GM23338 (cell line): ENCODE measurements around the gene LMO1. TPM values are rescaled to one million over a fixed set of nuclear protein-coding genes. Genes with fewer than 3 reads are reported as not detected.

ENCODE experiments used
- ATAC-seq: fragments of 200-7000 bp; cut with Tn5 transposase; 3 replicates; pipeline ENCODE4 v1.9.1; 2020
- DNase-seq: peaks from one replicate; pipeline ENCODE4 v3.0.0-alpha.2; 2015; ENCODE audit warnings: low spot score
- H2AFZ ChIP-seq: fragments of 200-600 bp; sonication (generic); 2 replicates; pipeline ENCODE4 v1.8.0; 2016; ENCODE audit warnings: antibody characterized with exemption, mild to moderate bottlenecking, moderate library complexity
- H3F3A ChIP-seq: fragments of 200-600 bp; sonication (generic); replicated peaks from 2 replicates; pipeline ENCODE4 v1.8.0; 2017; ENCODE audit warnings: antibody characterized with exemption, mixed run types, low read depth
- H3K27ac ChIP-seq: fragments of 200-600 bp; sonication (generic); 2 replicates; pipeline ENCODE4 v1.6.1; 2016; ENCODE audit warnings: low read depth
- H3K27me3 ChIP-seq: fragments of 200-600 bp; sonication (generic); 2 replicates; pipeline ENCODE4 v1.8.0; 2016; ENCODE audit warnings: mild to moderate bottlenecking, mixed run types, moderate library complexity; ENCODE audit not compliant: insufficient read depth
- H3K36me3 ChIP-seq: fragments of 200-600 bp; sonication (generic); 2 replicates; pipeline ENCODE4 v1.8.0; 2016; ENCODE audit warnings: mild to moderate bottlenecking; ENCODE audit not compliant: insufficient read depth
- H3K4me1 ChIP-seq: fragments of 200-600 bp; sonication (generic); 2 replicates; pipeline ENCODE4 v1.8.0; 2016; ENCODE audit warnings: mild to moderate bottlenecking, moderate library complexity; ENCODE audit not compliant: insufficient read depth
- H3K4me2 ChIP-seq: fragments of 200-600 bp; sonication (generic); 2 replicates; pipeline ENCODE4 v1.7.1; 2017; ENCODE audit warnings: mixed run types
- H3K4me3 ChIP-seq: fragments of 200-600 bp; sonication (generic); 2 replicates; pipeline ENCODE4 v1.6.1; 2016; ENCODE audit warnings: mixed run types
- H3K79me2 ChIP-seq: fragments of 200-600 bp; sonication (generic); replicated peaks from 2 replicates; pipeline ENCODE4 v1.8.0; 2017; ENCODE audit warnings: mild to moderate bottlenecking; ENCODE audit not compliant: insufficient read depth
- H3K9me2 ChIP-seq: fragments of 200-600 bp; sonication (generic); 2 replicates; pipeline ENCODE4 v1.8.0; 2017; ENCODE audit not compliant: insufficient read depth
- H4K20me1 ChIP-seq: fragments of 200-600 bp; sonication (generic); replicated peaks from 2 replicates; pipeline ENCODE4 v1.8.0; 2017; ENCODE audit warnings: mild to moderate bottlenecking; ENCODE audit not compliant: insufficient read depth
- H3K27ac Mint-ChIP-seq: 2 replicates; pipeline ENCODE4 v1.8.0; 2020; ENCODE audit warnings: inconsistent platforms, mild to moderate bottlenecking, moderate library complexity, mixed read lengths
- H3K27me3 Mint-ChIP-seq: 3 replicates; pipeline ENCODE4 v1.8.0; 2022; ENCODE audit warnings: low read depth, mild to moderate bottlenecking, moderate library complexity, mixed read lengths, inconsistent platforms; ENCODE audit not compliant: insufficient read depth, poor library complexity
- H3K36me3 Mint-ChIP-seq: 3 replicates; pipeline ENCODE4 v1.8.0; 2021; ENCODE audit warnings: low read depth, mild to moderate bottlenecking, inconsistent platforms, moderate library complexity, mixed read lengths
- H3K4me1 Mint-ChIP-seq: 3 replicates; pipeline ENCODE4 v1.8.0; 2020; ENCODE audit warnings: mild to moderate bottlenecking, inconsistent platforms, mixed read lengths
- H3K4me3 Mint-ChIP-seq: 3 replicates; pipeline ENCODE4 v1.8.0; 2021; ENCODE audit warnings: moderate library complexity, mild to moderate bottlenecking, inconsistent platforms, mixed read lengths
- H3K9me3 Mint-ChIP-seq: 3 replicates; pipeline ENCODE4 v1.8.0; 2020; ENCODE audit warnings: moderate library complexity, mild to moderate bottlenecking, inconsistent platforms, mixed read lengths
- CREB1 ChIP-seq: fragments of 250-450 bp; sonication (Bioruptor Pico); IDR thresholded peaks from 2 replicates; pipeline ENCODE4 v1.5.0; 2020; ENCODE audit warnings: low read depth, mild to moderate bottlenecking, moderate library complexity
- EZH2 ChIP-seq: fragments of 200-600 bp; sonication (generic); IDR thresholded peaks from one replicate; pipeline ENCODE4 v1.8.0; 2017; ENCODE audit warnings: antibody characterized with exemption, mild to moderate bottlenecking, low read depth; ENCODE audit not compliant: unreplicated experiment
- EZH2phosphoT487 ChIP-seq: fragments of 200-600 bp; sonication (generic); IDR thresholded peaks from one replicate; pipeline ENCODE4 v1.8.1; 2018; ENCODE audit warnings: antibody characterized with exemption; ENCODE audit not compliant: unreplicated experiment
- JUNB ChIP-seq: IDR thresholded peaks from one replicate; pipeline ENCODE4 v1.6.1; 2016; ENCODE audit warnings: antibody characterized with exemption; ENCODE audit not compliant: unreplicated experiment
- NANOG ChIP-seq: IDR thresholded peaks from 2 replicates; pipeline ENCODE4 v1.6.1; 2016; ENCODE audit warnings: antibody characterized with exemption, borderline replicate concordance
- POLR2AphosphoS5 ChIP-seq: IDR thresholded peaks from 2 replicates; pipeline ENCODE4 v1.6.1; 2016; ENCODE audit warnings: antibody characterized with exemption, low read depth
- STAT1 ChIP-seq: IDR thresholded peaks from one replicate; pipeline ENCODE4 v1.6.1; 2016; ENCODE audit warnings: antibody characterized with exemption; ENCODE audit not compliant: unreplicated experiment
- ZNF114 ChIP-seq: fragments of 250-450 bp; sonication (Bioruptor Pico); IDR thresholded peaks from 2 replicates; pipeline ENCODE4 v1.5.0; 2020; ENCODE audit warnings: mild to moderate bottlenecking, moderate library complexity
- ZNF331 ChIP-seq: fragments of 250-450 bp; sonication (Bioruptor Pico); IDR thresholded peaks from 2 replicates; pipeline ENCODE4 v1.5.0; 2020; ENCODE audit warnings: low read depth, mild to moderate bottlenecking, moderate library complexity
- ZNF462 ChIP-seq: fragments of 250-450 bp; sonication (Bioruptor Pico); IDR thresholded peaks from 2 replicates; pipeline ENCODE4 v1.5.0; 2020; ENCODE audit warnings: mild to moderate bottlenecking, moderate library complexity
- polyA plus RNA-seq: library from polyadenylated mRNA; unstranded; fragments of >200 nt; fragmentation: Nextera tagmentation; extraction: Ambion mirVana; gene quantifications from 2 replicates; pipeline ENCODE4 v1.2.1, GENCODE V29; 2016
- total RNA-seq: library from RNA; depleted of rRNA; stranded (reverse); fragments of >200 nt; shearing (Covaris generic); gene quantifications from 2 replicates; pipeline ENCODE4 v1.2.3, GENCODE V29; 2014
- TF ChIP-seq, protein P1 (sequence below): IDR thresholded peaks from one replicate; pipeline ENCODE4 v1.6.1; 2018; ENCODE audit warnings: antibody characterized with exemption; ENCODE audit not compliant: unreplicated experiment
- TF ChIP-seq, protein P2 (sequence below): IDR thresholded peaks from 2 replicates; pipeline ENCODE4 v1.6.1; 2016; ENCODE audit warnings: antibody characterized with exemption
- TF ChIP-seq, protein P3 (sequence below), 2 experiments: fragments of 200-600 bp in 1 of 2; sonication (generic) in 1 of 2; conservative IDR thresholded peaks; 2 replicates each; pipeline versions ENCODE4 v1.5.1 to v1.6.1; 2016 to 2017; ENCODE audit warnings: antibody characterized with exemption in 2 of 2, low read depth in 2 of 2, mild to moderate bottlenecking in 2 of 2, moderate library complexity in 1 of 2

Gene LMO1
- total and polyA plus RNA-seq, 2 experiments from 2014 or later = 0.40 TPM; not detected in 1

GRCh38 chr11:8290081-8290810 is 26.6 kb upstream of the LMO1 start:
- Histone ChIP-seq H3K4me3 (no peak overlapping the region), H4K20me1 (no peaks in the 10 kb centered on the region), H3K36me3 (no peaks in the 10 kb centered on the region), H3K79me2 (no peaks in the 10 kb centered on the region), H3K9me2 (no peaks in the 10 kb centered on the region; the same call in 1 of the 2 replicates), H3K27ac (no peak overlapping the region), H2AFZ (peak overlapping the region; percentile 32; the same call in 1 of the 2 replicates), H3K4me1 (no peaks in the 10 kb centered on the region), H3K27me3 (no peaks in the 10 kb centered on the region), H3F3A (no peaks in the 10 kb centered on the region), H3K4me2 (no peak overlapping the region)
- ATAC-seq (no peak), DNase-seq (no peak)
- Mint-ChIP-seq H3K27me3 (peaks cover 7% of the 10 kb centered on the region), H3K36me3 (no peaks in the 10 kb centered on the region), H3K9me3 (no peaks in the 10 kb centered on the region; the same call in 2 of the 3 replicates), H3K27ac (no peak overlapping the region), H3K4me3 (no peak overlapping the region), H3K4me1 (peaks cover 11% of the 10 kb centered on the region)
- TF ChIP-seq CREB1 (CRISPR knock-in tag) (no peak), POLR2AphosphoS5 (no peak), ZNF331 (CRISPR knock-in tag) (no peak), EZH2 (no peak), STAT1 (no peak), JUNB (no peak), EZH2phosphoT487 (no peak), NANOG (no peak), ZNF114 (CRISPR knock-in tag) (no peak), ZNF462 (CRISPR knock-in tag) (no peak)
- TF ChIP-seq, protein P1, sequence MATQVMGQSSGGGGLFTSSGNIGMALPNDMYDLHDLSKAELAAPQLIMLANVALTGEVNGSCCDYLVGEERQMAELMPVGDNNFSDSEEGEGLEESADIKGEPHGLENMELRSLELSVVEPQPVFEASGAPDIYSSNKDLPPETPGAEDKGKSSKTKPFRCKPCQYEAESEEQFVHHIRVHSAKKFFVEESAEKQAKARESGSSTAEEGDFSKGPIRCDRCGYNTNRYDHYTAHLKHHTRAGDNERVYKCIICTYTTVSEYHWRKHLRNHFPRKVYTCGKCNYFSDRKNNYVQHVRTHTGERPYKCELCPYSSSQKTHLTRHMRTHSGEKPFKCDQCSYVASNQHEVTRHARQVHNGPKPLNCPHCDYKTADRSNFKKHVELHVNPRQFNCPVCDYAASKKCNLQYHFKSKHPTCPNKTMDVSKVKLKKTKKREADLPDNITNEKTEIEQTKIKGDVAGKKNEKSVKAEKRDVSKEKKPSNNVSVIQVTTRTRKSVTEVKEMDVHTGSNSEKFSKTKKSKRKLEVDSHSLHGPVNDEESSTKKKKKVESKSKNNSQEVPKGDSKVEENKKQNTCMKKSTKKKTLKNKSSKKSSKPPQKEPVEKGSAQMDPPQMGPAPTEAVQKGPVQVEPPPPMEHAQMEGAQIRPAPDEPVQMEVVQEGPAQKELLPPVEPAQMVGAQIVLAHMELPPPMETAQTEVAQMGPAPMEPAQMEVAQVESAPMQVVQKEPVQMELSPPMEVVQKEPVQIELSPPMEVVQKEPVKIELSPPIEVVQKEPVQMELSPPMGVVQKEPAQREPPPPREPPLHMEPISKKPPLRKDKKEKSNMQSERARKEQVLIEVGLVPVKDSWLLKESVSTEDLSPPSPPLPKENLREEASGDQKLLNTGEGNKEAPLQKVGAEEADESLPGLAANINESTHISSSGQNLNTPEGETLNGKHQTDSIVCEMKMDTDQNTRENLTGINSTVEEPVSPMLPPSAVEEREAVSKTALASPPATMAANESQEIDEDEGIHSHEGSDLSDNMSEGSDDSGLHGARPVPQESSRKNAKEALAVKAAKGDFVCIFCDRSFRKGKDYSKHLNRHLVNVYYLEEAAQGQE = no peak
- TF ChIP-seq, protein P2, sequence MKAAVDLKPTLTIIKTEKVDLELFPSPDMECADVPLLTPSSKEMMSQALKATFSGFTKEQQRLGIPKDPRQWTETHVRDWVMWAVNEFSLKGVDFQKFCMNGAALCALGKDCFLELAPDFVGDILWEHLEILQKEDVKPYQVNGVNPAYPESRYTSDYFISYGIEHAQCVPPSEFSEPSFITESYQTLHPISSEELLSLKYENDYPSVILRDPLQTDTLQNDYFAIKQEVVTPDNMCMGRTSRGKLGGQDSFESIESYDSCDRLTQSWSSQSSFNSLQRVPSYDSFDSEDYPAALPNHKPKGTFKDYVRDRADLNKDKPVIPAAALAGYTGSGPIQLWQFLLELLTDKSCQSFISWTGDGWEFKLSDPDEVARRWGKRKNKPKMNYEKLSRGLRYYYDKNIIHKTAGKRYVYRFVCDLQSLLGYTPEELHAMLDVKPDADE = no peak
- TF ChIP-seq, protein P3, sequence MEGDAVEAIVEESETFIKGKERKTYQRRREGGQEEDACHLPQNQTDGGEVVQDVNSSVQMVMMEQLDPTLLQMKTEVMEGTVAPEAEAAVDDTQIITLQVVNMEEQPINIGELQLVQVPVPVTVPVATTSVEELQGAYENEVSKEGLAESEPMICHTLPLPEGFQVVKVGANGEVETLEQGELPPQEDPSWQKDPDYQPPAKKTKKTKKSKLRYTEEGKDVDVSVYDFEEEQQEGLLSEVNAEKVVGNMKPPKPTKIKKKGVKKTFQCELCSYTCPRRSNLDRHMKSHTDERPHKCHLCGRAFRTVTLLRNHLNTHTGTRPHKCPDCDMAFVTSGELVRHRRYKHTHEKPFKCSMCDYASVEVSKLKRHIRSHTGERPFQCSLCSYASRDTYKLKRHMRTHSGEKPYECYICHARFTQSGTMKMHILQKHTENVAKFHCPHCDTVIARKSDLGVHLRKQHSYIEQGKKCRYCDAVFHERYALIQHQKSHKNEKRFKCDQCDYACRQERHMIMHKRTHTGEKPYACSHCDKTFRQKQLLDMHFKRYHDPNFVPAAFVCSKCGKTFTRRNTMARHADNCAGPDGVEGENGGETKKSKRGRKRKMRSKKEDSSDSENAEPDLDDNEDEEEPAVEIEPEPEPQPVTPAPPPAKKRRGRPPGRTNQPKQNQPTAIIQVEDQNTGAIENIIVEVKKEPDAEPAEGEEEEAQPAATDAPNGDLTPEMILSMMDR (conservative IDR thresholded peaks at IDR 0.05; ENCODE audit: low read depth in 2 of 2) = no peak
